C4-2B (cell line): Measurements from ENCODE around the gene SLC6A6.

Source experiments
- H3K27ac ChIP-seq: fragments of 450-650 bp; 2 replicates; pipeline ENCODE4 v1.5.1; 2017
- CTCF ChIP-seq: fragments of 450-650 bp; conservative IDR thresholded peaks from 2 replicates; pipeline ENCODE4 v1.5.1; 2017; ENCODE audit warnings: mild to moderate bottlenecking
- ZFX ChIP-seq: fragments of 450-650 bp; IDR thresholded peaks from 2 replicates; pipeline ENCODE4 v1.6.1; 2017

SLC6A6 gene

GRCh38 chr3:14453876-14454638 is 51.7 kb downstream of the SLC6A6 start:
- no peak overlapping the region for H3K27ac ChIP-seq
- TF ChIP-seq ZFX (no peak), CTCF (no peak)

GRCh38 chr3:14454639-14455310 is 52.4 kb downstream of the SLC6A6 start:
- TF ChIP-seq ZFX (no peak), CTCF (no peak)
- no peak overlapping the region for H3K27ac ChIP-seq

GRCh38 chr3:14455571-14456317 is 53.3 kb downstream of the SLC6A6 start:
- H3K27ac ChIP-seq = no peak overlapping the region
- TF ChIP-seq CTCF (no peak), ZFX (no peak)

- H3K27ac ChIP-seq = no peak overlapping the region
- TF ChIP-seq CTCF (no peak), ZFX (no peak)
Observed at GRCh38 chr3:14456794-14457193, 54.4 kb downstream of the SLC6A6 start.

DNA sequence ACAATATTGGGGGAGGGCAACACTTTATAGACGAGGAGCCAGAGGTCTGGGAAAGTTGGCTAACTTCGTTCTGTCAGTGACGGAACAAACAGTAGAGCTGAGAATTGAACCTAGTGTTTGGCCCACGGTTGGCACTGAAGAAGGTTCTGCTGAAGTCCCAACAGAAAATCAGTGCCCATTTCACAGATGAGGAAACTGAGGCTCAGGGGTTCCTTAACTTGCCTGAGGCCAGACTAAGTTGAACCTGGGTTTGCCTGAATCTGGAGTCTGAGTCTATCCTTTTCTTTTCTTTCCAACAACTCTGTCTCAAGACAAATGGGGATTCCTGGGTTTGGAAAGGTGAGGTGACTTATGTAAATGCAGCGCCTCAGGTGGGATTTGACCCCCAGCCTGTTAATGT is 55.1 kb downstream of the SLC6A6 start:
- no peak overlapping the region for H3K27ac ChIP-seq
- no peak for TF ChIP-seq CTCF
- no peak for TF ChIP-seq ZFX

GRCh38 chr3:14457999-14458398 is 55.6 kb downstream of the SLC6A6 start:
- TF ChIP-seq CTCF = no peak
- no peak for TF ChIP-seq ZFX
- H3K27ac ChIP-seq = no peak overlapping the region
